Naive B cell (primary cell): ENCODE measurements around the gene LRFN2. TPM values are rescaled to one million over a fixed set of nuclear protein-coding genes. Genes with fewer than 3 reads are reported as not detected.

Experiments
- ATAC-seq, 2 donors: fragments of 150-1000 bp; cut with Tn5 transposase; 2 replicates each; pipeline ENCODE4 v1.10.0; 2021; ENCODE audit warnings: low read depth in 2 of 2, mild to moderate bottlenecking in 2 of 2, moderate library complexity in 2 of 2
- DNase-seq: peaks from one replicate; pipeline ENCODE4 v3.0.0; 2022
- H3K27ac Mint-ChIP-seq, 6 donors: one replicate each; pipeline ENCODE4 v1.8.0; 2020 to 2022; ENCODE audit warnings: mild to moderate bottlenecking in 6 of 6, mixed read lengths in 6 of 6, moderate library complexity in 5 of 6, inconsistent platforms in 2 of 6
- H3K27me3 Mint-ChIP-seq, 3 donors: one replicate each; pipeline ENCODE4 v1.8.0; 2021 to 2022; ENCODE audit warnings: mixed read lengths in 3 of 3, mild to moderate bottlenecking in 1 of 3
- H3K36me3 Mint-ChIP-seq, 2 donors: one replicate each; pipeline ENCODE4 v1.8.0; 2020 to 2022; ENCODE audit warnings: mixed read lengths in 2 of 2, inconsistent platforms in 1 of 2, mild to moderate bottlenecking in 1 of 2
- H3K4me1 Mint-ChIP-seq, 3 donors: one replicate each; pipeline ENCODE4 v1.8.0; 2020 to 2022; ENCODE audit warnings: mixed read lengths in 3 of 3, inconsistent platforms in 1 of 3, mild to moderate bottlenecking in 1 of 3, moderate library complexity in 1 of 3
- H3K4me3 Mint-ChIP-seq, 8 donors: one replicate each; pipeline ENCODE4 v1.8.0; 2020 to 2022; ENCODE audit warnings: mild to moderate bottlenecking in 8 of 8, mixed read lengths in 8 of 8, moderate library complexity in 8 of 8, inconsistent platforms in 2 of 8
- H3K9me3 Mint-ChIP-seq, 7 donors: one replicate each; pipeline ENCODE4 v1.8.0; 2020 to 2022; ENCODE audit warnings: mixed read lengths in 7 of 7, mild to moderate bottlenecking in 5 of 7, inconsistent platforms in 2 of 7, moderate library complexity in 1 of 7
- polyA plus RNA-seq, 6 donors: library from polyadenylated mRNA; unstranded; fragments of 300-500 nt; fragmentation: Illumina TruSeq; gene quantifications; one replicate each; pipeline ENCODE4 v1.2.3, GENCODE V29; 2021; ENCODE audit warnings: low read depth in 6 of 6

Gene LRFN2
- polyA plus RNA-seq, 6 donors from 2014 or later, result not detected

DNA sequence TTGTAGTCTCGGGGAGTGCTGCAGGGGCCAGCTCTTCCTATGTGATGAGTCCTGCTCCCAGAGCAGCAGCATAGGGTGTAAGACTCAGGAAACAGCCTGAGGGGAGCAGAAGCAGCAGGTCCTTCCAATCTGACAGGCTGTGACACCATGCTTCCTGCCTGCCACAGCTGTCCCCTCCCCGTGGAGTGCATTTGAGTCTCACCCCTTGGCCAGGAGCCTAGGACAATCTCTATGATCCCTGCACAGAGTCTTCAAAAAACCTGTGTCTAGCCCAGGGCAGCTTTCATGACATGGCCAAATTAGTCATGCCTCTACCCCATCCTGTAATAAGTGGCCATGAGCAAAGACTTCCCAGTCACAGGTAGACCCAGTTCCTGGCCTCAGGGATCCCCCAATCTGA lies 23.1 kb upstream of the LRFN2 start:
- Mint-ChIP-seq H3K27ac (no peak overlapping the region), H3K27me3 (peaks cover 9 to 20% (median 12%) of the 10 kb centered on the region in 3 donors), H3K9me3 (no peaks in the 10 kb centered on the region), H3K36me3 (no peaks in the 10 kb centered on the region), H3K4me1 (no peaks in the 10 kb centered on the region), H3K4me3 (no peak overlapping the region)
- DNase-seq (no peak), ATAC-seq (no peak)

DNA sequence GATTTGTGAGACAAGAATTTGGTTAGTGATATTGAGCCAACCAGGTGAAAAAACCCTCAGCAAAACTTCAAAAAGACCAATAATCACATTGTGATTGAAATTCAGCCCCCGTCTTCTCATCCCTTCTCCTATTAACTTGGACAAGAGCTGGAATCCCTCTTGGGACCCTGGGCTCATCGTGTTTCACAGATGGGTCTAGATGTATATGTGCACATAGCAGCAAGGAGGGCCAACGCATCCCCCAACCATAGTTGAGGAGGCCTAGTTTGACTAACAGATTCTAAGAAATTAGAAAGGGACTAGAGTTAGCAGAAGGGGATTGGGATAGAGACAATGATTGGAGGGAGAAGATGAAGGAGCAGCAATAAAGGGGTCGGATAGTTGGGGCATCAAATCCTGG lies 19.8 kb upstream of the LRFN2 start:
- Mint-ChIP-seq H3K9me3 (peaks cover 0 to 1% (median 0%) of the 10 kb centered on the region in 7 donors), H3K36me3 (no peaks in the 10 kb centered on the region), H3K27ac (peak overlapping the region in 1 of 6 donors; percentile 31), H3K27me3 (peaks cover 7 to 26% (median 21%) of the 10 kb centered on the region in 3 donors), H3K4me3 (no peak overlapping the region), H3K4me1 (no peaks in the 10 kb centered on the region)
- ATAC-seq (no peak), DNase-seq (no peak)

DNA sequence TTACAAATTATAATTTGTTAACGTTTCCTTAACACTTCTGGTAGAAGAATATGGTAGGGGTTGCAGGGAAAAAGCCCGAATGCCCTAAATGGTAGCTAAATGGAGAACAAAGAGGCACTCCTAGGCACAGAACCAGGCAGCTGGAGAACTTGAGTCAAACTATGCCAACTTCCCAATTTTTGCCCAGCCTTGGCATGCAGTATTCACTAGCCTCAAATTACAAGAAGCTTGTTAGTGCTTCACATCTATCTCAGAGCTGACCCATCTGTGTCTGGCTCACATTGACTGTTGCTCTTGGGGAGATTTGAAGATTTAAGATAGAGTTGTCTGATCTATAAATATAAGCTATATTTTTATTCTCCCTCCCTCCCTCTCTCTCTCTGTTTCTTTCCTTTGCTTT lies 19.4 kb upstream of the LRFN2 start:
- Mint-ChIP-seq H3K36me3 (no peaks in the 10 kb centered on the region), H3K27me3 (peaks cover 9 to 31% (median 23%) of the 10 kb centered on the region in 3 donors), H3K4me1 (no peaks in the 10 kb centered on the region), H3K4me3 (no peak overlapping the region), H3K27ac (no peak overlapping the region), H3K9me3 (peaks cover 0 to 1% (median 0%) of the 10 kb centered on the region in 7 donors)
- ATAC-seq (no peak), DNase-seq (no peak)

DNA sequence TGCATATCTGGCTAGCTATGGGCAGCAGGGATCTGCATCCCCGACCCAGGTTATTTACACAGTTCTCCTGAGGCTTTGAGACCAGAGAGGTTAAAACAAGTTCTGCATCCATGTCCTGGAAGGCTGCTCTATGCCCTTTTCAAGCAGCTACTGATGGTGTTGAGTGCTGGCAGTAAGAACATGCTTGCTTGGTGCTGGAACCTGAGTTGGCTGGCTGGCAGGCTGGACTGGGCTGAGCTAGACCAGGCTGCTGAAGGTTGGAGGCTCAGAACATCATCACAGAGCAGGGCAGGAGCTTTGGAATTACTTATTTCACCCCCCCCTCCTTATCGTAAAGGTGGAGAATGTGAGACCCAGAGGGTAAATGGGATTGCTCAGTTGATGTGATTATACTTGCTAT lies 16.9 kb upstream of the LRFN2 start:
- ATAC-seq (no peak), DNase-seq (no peak)
- H3K4me1 Mint-ChIP-seq, result no peaks in the 10 kb centered on the region
- no peaks in the 10 kb centered on the region for H3K36me3 Mint-ChIP-seq
- H3K27me3 Mint-ChIP-seq, result peaks cover 26 to 44% (median 26%) of the 10 kb centered on the region in 3 donors
- peaks cover 0 to 1% (median 0%) of the 10 kb centered on the region in 7 donors for H3K9me3 Mint-ChIP-seq
- H3K4me3 Mint-ChIP-seq, result no peak overlapping the region
- no peak overlapping the region for H3K27ac Mint-ChIP-seq

DNA sequence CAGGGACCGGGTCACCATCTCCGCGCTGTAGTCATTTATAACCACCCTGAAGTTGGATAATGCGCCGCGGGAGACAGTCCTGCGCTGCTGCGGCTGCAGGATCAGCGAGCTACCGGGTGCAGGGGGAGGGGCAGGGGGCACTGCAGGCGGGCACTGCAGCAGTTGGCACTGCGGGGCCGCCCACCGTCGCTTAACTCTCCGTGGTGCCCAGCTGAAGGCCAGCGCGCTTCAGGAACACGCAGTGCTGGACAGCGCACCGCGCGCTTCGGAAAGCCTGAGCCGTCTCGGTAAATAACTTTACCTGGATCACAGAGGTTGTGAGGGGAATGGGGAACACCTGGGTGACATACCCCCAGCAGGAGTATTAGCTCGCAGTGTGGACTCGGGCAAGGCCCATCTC lies 12.4 kb upstream of the LRFN2 start:
- no peak for DNase-seq
- H3K27ac Mint-ChIP-seq, result no peak overlapping the region
- no peak for ATAC-seq
- no peak overlapping the region for H3K4me3 Mint-ChIP-seq
- peaks cover 0 to 1% (median 0%) of the 10 kb centered on the region in 7 donors for H3K9me3 Mint-ChIP-seq
- peaks cover 30 to 46% (median 39%) of the 10 kb centered on the region in 3 donors for H3K27me3 Mint-ChIP-seq
- H3K36me3 Mint-ChIP-seq, result no peaks in the 10 kb centered on the region
- no peaks in the 10 kb centered on the region for H3K4me1 Mint-ChIP-seq

DNA sequence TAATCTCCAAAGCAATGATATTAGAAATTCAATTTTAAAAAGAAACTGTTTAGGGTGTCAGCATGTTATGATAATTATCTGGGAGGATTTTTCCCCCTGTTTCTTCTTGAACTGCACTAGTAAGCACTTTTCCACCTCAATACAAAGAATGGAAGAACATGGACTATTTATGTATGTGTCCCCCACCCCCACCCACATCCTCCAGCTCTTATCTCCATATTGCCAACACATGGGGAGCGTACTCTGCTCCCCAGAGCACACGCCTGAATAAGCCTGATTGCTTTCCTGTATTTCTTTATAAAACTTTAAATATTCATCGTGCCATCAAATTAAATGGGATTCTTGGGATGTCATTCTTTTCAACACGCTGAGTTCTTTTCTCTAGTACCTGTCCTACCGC lies 11.4 kb upstream of the LRFN2 start:
- H3K4me1 Mint-ChIP-seq, result no peaks in the 10 kb centered on the region
- H3K27ac Mint-ChIP-seq, result no peak overlapping the region
- H3K4me3 Mint-ChIP-seq, result no peak overlapping the region
- DNase-seq, result no peak
- no peaks in the 10 kb centered on the region for H3K36me3 Mint-ChIP-seq
- H3K9me3 Mint-ChIP-seq, result peaks cover 0 to 1% (median 0%) of the 10 kb centered on the region in 7 donors
- no peak for ATAC-seq
- peaks cover 29 to 45% (median 39%) of the 10 kb centered on the region in 3 donors for H3K27me3 Mint-ChIP-seq

DNA sequence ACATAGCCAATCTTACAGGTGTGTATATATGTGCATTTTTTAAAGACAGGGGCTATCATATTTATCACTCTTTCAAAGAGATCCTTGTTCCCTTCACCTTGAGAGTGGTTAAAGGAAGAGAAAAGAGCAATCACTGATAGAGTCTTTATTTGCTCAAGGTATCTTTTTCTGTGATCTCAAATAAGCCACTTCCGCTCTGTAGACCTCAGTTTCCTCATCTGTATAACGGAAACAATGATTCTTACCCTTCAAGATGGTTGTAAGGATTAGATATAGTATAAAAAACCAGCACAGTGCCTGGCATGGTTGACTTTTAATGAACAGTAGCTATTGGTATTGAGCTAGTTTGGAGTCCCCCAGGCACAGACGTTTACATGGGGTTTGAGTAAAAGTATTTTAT lies 10.1 kb upstream of the LRFN2 start:
- Mint-ChIP-seq H3K4me3 (no peak overlapping the region), H3K27ac (no peak overlapping the region), H3K36me3 (no peaks in the 10 kb centered on the region), H3K9me3 (peaks cover 0 to under 1% (median 0%) of the 10 kb centered on the region in 7 donors), H3K4me1 (no peaks in the 10 kb centered on the region), H3K27me3 (peaks cover 25 to 41% (median 35%) of the 10 kb centered on the region in 3 donors)
- ATAC-seq, result no peak
- DNase-seq, result no peak

DNA sequence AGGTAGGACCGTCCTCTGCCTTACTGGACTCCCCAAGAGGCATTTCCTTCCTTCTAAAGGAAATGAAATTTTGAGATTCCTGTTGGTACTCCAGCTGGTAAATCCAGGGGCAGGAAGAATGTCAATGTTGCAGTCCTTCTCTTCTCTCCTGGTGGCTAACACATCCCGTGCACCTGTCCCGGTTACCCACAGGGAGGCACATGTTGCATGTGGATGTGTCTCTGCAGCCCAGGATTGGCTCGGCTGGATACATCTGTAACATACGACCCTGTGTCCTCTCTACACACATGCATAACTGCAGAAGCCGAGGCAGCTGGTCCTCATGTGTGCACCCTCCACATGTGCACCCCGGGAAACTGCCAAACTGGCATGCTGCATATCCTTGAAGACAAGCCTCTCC lies 1.3 kb upstream of the LRFN2 start:
- H3K27me3 Mint-ChIP-seq, result peaks cover 21 to 48% (median 40%) of the 10 kb centered on the region in 3 donors
- no peak overlapping the region for H3K27ac Mint-ChIP-seq
- ATAC-seq, result no peak
- peaks cover 8 to 15% (median 15%) of the 10 kb centered on the region in 3 donors for H3K4me1 Mint-ChIP-seq
- H3K4me3 Mint-ChIP-seq, result peak overlapping the region in 7 of 8 donors; percentile 29 to 80 (median 57)
- DNase-seq, result no peak
- peaks cover 0 to 2% (median 0%) of the 10 kb centered on the region in 7 donors for H3K9me3 Mint-ChIP-seq
- H3K36me3 Mint-ChIP-seq, result no peaks in the 10 kb centered on the region

DNA sequence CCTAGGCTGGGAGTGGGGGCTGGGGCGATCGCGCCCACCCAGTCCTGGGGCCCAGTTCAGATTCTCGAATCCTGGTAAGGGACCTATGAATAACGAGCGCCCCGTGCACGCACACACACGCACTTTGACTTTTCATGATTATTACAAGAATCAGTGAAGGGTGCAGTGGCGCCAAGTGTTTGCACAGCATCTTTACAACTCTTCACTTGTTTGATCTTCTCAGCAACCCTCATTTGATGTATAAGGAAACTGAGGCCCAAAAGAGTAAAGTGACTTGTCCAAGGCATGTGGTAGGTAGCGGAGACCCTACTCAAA lies 863 bp upstream of the LRFN2 start:
- ATAC-seq, result no peak
- peaks cover 8 to 15% (median 15%) of the 10 kb centered on the region in 3 donors for H3K4me1 Mint-ChIP-seq
- H3K36me3 Mint-ChIP-seq, result no peaks in the 10 kb centered on the region
- no peak overlapping the region for H3K27ac Mint-ChIP-seq
- H3K27me3 Mint-ChIP-seq, result peaks cover 25 to 50% (median 44%) of the 10 kb centered on the region in 3 donors
- H3K9me3 Mint-ChIP-seq, result peaks cover 0 to 2% (median 0%) of the 10 kb centered on the region in 7 donors
- no peak for DNase-seq
- peak overlapping the region in 7 of 8 donors; percentile 48 to 80 (median 58) for H3K4me3 Mint-ChIP-seq

DNA sequence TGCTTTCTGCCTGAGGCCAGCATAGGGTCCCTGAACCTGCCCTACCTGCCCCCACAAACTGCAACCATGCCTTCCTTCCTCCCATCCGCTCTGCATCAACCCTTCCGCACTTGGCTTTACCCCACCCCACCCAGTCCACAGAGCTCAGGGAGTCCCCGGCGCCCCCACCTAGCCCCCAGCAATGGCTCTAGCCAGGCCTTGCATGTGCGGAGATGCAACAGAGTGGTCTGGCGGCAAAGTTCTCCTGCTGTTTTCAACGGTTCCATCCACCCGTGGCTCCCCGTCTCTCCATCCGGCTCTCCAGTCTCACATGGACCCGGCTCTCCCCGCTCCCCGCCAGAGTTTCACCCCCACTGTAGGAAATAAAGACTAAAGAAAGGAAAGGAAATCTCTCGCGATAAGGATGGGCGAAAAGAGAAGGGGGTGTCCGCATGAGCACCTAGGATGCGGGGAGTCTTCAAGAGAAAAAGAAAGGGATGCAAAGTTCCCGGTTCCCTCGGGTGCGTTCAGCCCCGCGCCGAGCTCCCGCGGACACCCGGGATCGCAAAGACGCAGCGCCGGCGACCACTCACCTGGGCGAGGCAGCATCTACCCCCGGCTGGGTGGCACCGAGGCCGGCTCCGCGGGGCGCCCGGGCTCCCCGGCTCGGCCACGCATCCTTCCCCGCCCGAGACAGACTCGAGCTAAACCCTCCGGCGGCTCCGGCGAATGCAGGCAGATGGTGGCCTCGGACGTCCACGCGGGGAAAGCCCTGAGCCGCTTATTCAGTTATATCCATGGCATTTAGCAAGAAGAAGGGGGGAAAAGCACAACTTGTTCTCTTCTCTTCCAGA lies 579 bp downstream of the LRFN2 start:
- Mint-ChIP-seq H3K9me3 (peaks cover 0 to 2% (median 0%) of the 10 kb centered on the region in 7 donors), H3K27me3 (peaks cover 25 to 50% (median 44%) of the 10 kb centered on the region in 3 donors), H3K4me1 (peaks cover 8 to 15% (median 15%) of the 10 kb centered on the region in 3 donors), H3K27ac (peak overlapping the region in 1 of 6 donors; percentile 43), H3K4me3 (peak overlapping the region; percentile 51 to 90 (median 84)), H3K36me3 (no peaks in the 10 kb centered on the region)
- ATAC-seq, result no peak
- no peak for DNase-seq

DNA sequence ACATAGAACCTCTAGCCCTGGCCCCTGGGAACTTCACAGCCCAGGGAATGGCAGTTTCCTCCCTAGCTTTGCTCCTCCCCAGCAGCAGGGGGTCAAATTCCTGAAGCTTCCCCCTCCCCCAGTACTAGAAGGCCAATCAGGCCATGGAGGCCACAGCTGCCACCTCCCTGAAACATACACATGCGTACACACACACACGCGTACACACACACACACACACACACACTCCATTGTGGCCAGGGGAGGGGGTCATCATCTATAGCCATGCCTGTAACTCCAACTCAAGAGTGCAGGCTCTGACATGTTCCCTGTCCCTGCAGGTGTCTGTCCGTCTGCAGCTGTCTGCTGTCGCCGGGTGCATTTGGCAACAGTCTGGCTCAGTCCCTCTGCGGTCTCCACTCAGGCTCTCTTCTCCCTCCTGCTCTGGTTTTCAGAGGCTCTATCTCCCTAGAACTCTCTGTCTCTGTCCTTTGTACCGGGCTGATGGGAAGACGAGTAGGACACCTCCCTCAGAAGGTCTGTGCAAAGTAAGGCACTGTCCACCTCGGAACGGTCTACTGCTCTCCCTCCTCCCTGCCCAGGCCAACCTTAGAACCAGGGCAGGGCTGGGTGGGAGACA lies 1.4 kb downstream of the LRFN2 start:
- Mint-ChIP-seq H3K4me1 (peaks cover 8 to 15% (median 15%) of the 10 kb centered on the region in 3 donors), H3K27ac (no peak overlapping the region), H3K27me3 (peaks cover 25 to 50% (median 44%) of the 10 kb centered on the region in 3 donors), H3K4me3 (peak overlapping the region in 6 of 8 donors; percentile 37 to 88 (median 78)), H3K9me3 (peaks cover 0 to 2% (median 0%) of the 10 kb centered on the region in 7 donors), H3K36me3 (no peaks in the 10 kb centered on the region)
- ATAC-seq (no peak), DNase-seq (no peak)

DNA sequence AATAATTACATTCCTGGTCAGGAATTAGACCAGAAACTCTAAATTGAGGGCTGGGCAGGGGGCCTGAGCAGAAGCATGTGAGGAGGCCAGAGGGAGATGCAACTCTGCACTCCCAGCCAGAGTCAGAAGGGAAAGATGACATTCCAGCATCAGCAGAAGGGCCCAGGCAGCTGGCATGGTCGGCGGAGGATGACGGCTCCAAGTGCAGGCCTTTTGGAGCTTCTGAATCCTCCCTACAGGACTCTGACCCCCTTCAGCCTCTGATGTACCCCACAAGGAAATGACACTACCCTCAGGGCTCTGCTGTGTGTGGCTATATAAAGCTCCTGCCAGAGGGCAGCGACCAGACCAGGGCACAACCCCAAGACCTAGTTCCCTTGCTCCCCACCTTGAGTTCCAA lies 1.9 kb downstream of the LRFN2 start:
- peaks cover 8 to 15% (median 15%) of the 10 kb centered on the region in 3 donors for H3K4me1 Mint-ChIP-seq
- no peaks in the 10 kb centered on the region for H3K36me3 Mint-ChIP-seq
- ATAC-seq, result no peak
- H3K27me3 Mint-ChIP-seq, result peaks cover 23 to 46% (median 44%) of the 10 kb centered on the region in 3 donors
- H3K9me3 Mint-ChIP-seq, result no peaks in the 10 kb centered on the region
- DNase-seq, result no peak
- H3K4me3 Mint-ChIP-seq, result peak overlapping the region in 2 of 8 donors; percentile 9 to 37
- no peak overlapping the region for H3K27ac Mint-ChIP-seq

DNA sequence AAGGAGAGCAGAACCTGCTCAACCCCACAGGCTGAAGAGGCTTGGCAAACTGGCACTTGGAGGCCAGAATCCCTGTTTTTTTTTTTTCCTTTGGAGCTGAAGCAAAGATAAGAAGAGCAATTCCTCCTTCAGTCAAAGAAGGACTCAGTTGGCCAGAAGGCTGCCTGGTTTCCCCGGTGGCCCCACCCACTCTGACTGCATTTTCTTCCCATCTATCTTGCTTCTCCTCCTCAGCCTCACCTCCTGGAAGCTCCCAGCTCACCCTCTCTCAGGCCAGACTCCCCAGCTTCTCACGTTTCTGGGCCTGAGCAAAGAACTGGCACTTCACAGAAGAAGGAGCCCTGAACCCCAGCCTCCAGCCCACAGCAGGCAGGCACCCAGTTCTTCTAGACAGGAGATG lies 2.4 kb downstream of the LRFN2 start:
- ATAC-seq (no peak), DNase-seq (no peak)
- Mint-ChIP-seq H3K9me3 (no peaks in the 10 kb centered on the region), H3K27me3 (peaks cover 19 to 44% (median 44%) of the 10 kb centered on the region in 3 donors), H3K4me3 (peak overlapping the region in 1 of 8 donors; percentile 24), H3K4me1 (peaks cover 8 to 15% (median 15%) of the 10 kb centered on the region in 3 donors), H3K27ac (no peak overlapping the region), H3K36me3 (no peaks in the 10 kb centered on the region)

DNA sequence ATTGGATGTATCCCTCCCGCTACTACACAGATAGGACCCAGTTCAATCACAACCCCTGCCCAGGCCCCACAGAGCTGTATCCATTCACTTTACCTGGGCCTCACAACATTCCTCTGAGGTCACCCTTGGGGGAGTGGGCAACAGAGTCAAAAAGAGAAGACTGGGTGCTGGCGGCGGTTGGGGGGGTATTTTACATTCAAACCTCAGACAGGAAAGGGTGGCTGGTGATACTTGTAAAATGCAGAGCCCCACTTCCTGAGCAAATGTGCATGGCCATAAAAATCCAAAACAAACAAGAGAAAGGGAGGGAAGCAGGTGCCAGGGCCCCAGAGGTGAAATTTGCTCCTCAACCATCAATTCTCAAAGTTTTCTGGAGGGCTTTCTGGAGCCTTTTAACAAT lies 3.5 kb downstream of the LRFN2 start:
- no peak for ATAC-seq

More for the DNA sequence above, 3.5 kb downstream of the LRFN2 start:
- DNase-seq, result no peak
- H3K4me1 Mint-ChIP-seq, result peaks cover 8 to 15% (median 15%) of the 10 kb centered on the region in 3 donors
- H3K27me3 Mint-ChIP-seq, result peaks cover 19 to 42% (median 39%) of the 10 kb centered on the region in 3 donors
- H3K4me3 Mint-ChIP-seq, result no peak overlapping the region
- H3K27ac Mint-ChIP-seq, result no peak overlapping the region
- H3K9me3 Mint-ChIP-seq, result no peaks in the 10 kb centered on the region
- no peaks in the 10 kb centered on the region for H3K36me3 Mint-ChIP-seq
